Pancreas (tissue), 10 donors: Measurements from ENCODE around the gene LCN12. TPM values are rescaled to one million over a fixed set of nuclear protein-coding genes. Genes with fewer than 3 reads are reported as not detected.

Source experiments
- ATAC-seq, 4 donors: fragments of 200-7000 bp; cut with Tn5 transposase; one replicate each; pipeline versions ENCODE4 v1.8.0 to v1.9.1; 2020; ENCODE audit warnings: mild to moderate bottlenecking in 4 of 4, moderate library complexity in 4 of 4
- DNase-seq, 6 donors: peaks; one replicate each; pipeline ENCODE4 v3.0.0-alpha.2; 2020
- FAIRE-seq: peaks from 2 replicates; lab custom pipeline; 2012; peaks lifted over from hg19 to GRCh38; lab: Jason Lieb, UNC
- H3K27ac ChIP-seq, 4 donors: fragments of 200-600 bp; sonication (generic); 1 replicate in 3 of 4; 2 replicates in 1 of 4; pipeline versions ENCODE4 v1.5.0 to v1.8.0; 2020
- H3K27me3 ChIP-seq, 4 donors: fragments of 200-600 bp; one replicate each; pipeline ENCODE4 v1.8.0; 2021
- H3K36me3 ChIP-seq, 3 donors: fragments of 200-600 bp; sonication (generic) in 1 of 3; one replicate each; pipeline versions ENCODE4 v1.5.0 to v1.8.0; 2020 to 2021
- H3K4me1 ChIP-seq, 3 donors: fragments of 200-600 bp; one replicate each; pipeline ENCODE4 v1.8.0; 2021
- H3K4me3 ChIP-seq, 4 donors: fragments of 200-600 bp; sonication (generic) in 2 of 4; one replicate each; pipeline versions ENCODE4 v1.5.0 to v1.8.0; 2020 to 2021
- H3K9me3 ChIP-seq, 4 donors: fragments of 200-600 bp; one replicate each; pipeline ENCODE4 v1.8.0; 2021
- WGBS, 2 donors: extraction: QIAGEN DNeasy Blood & Tissue Kit; methylation state at CpG; one replicate each; pipeline ENCODE4 v1.1.7; 2013; 5-methylcytosine and 5-hydroxymethylcytosine counted together
- intact Hi-C, 3 donors: fragments of 100-400 bp; cut with DNase I; formaldehyde crosslinking; loops; one replicate each; pipeline versions ENCODE4 v1.11.1 to v1.14.2; 2022
- polyA plus RNA-seq, 2 donors: library from polyadenylated mRNA; stranded (reverse); fragments of 200-250 nt; gene quantifications; one replicate each; pipeline ENCODE4 v1.2.3, GENCODE V29; 2013
- total RNA-seq, 6 donors: library from RNA; stranded (reverse); fragmentation: NEBNext Ultra II Directional in 4 of 6; extraction: Animal tissue kit (Norgen Biotek cat#: 25700) in 4 of 6; gene quantifications; one replicate each; pipeline versions ENCODE4 v1.2.1 to v1.2.4, GENCODE V29; 2021 to 2023
- TF ChIP-seq, protein P1 (sequence below), 4 donors: fragments of 200-600 bp; sonication (generic) in 3 of 4; IDR thresholded peaks; one replicate each; pipeline versions ENCODE4 v1.5.0 to v1.8.0; 2021; ENCODE audit warnings: antibody characterized with exemption in 4 of 4
- donor health status: healthy with polysubstance abuse.
- donor health status: DM: no; HTN: no; CAD: no; lungs with moderate emphysema.
- donor health status: DM: no; HTN: no; CAD: no.
- donor health status: control.
- donor health status: control.
- donor health status: Bipolar disorder and iron deficiency.
- donor health status: DM: yes; HTN: yes; CAD: no.
- donor health status: DM: no; HTN: no; CAD: no.
- donor health status: DM: no; HTN: no; CAD: no.
- donor health status: DM: yes; HTN: yes; CAD: no.

The LCN12 gene
- total and polyA plus RNA-seq, 8 donors, result 0.57 to 16.5 (median 3.4) TPM

DNA sequence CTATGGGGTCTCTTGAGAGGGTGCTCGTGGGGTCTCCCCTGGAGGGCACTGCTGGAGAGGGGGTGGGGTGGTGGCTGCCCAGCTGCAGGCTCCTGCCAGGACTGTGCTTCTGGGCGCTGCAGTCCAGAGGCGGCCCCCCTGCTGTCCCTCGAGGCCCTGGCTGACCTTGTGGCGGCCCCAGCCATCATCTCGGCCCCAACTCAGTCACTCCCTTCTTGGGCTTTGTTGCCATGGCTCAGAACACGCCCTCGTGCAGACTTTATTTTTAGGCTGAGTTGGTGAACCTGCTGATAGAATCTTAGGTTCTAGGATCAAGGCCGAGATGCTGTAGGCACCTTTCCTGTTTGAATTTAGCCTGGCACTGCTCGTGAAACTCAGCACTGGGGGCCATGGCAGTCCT, 30.4 kb upstream of the LCN12 start:
- DNase-seq, result no peak
- Histone ChIP-seq H3K4me3 (no peak overlapping the region), H3K27ac (no peak overlapping the region), H3K27me3 (no peaks in the 10 kb centered on the region), H3K4me1 (no peaks in the 10 kb centered on the region), H3K9me3 (no peaks in the 10 kb centered on the region), H3K36me3 (peaks cover 0 to 13% (median 6%) of the 10 kb centered on the region in 3 donors)
- intact Hi-C loops, result no loop called here
- FAIRE-seq, result no peak
- WGBS, 2 donors, result 82 to 88% methylated on average over 10 of the region's 10 CpGs
- TF ChIP-seq, protein P1, sequence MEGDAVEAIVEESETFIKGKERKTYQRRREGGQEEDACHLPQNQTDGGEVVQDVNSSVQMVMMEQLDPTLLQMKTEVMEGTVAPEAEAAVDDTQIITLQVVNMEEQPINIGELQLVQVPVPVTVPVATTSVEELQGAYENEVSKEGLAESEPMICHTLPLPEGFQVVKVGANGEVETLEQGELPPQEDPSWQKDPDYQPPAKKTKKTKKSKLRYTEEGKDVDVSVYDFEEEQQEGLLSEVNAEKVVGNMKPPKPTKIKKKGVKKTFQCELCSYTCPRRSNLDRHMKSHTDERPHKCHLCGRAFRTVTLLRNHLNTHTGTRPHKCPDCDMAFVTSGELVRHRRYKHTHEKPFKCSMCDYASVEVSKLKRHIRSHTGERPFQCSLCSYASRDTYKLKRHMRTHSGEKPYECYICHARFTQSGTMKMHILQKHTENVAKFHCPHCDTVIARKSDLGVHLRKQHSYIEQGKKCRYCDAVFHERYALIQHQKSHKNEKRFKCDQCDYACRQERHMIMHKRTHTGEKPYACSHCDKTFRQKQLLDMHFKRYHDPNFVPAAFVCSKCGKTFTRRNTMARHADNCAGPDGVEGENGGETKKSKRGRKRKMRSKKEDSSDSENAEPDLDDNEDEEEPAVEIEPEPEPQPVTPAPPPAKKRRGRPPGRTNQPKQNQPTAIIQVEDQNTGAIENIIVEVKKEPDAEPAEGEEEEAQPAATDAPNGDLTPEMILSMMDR (IDR thresholded peaks at IDR 0.05), result no peak
- ATAC-seq, result no peak

DNA sequence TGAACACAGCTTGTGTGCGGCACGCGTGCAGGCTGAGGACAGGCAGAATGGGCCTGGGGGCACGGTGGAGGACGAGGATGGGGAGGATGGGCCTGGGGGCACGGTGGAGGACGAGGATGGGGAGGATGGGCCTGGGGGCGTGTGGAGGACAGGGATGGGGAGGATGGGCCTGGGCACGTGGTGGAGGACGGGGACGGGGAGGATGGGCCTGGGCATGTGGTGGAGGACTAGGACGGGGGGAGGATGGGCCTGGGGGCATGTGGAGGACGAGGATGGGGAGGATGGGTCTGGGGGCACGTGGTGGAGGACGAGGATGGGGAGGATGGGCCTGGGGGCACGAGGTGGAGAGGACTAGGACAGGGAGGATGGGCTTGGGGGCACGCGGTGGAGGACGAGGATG, 29.5 kb upstream of the LCN12 start:
- no peak for FAIRE-seq

DNA sequence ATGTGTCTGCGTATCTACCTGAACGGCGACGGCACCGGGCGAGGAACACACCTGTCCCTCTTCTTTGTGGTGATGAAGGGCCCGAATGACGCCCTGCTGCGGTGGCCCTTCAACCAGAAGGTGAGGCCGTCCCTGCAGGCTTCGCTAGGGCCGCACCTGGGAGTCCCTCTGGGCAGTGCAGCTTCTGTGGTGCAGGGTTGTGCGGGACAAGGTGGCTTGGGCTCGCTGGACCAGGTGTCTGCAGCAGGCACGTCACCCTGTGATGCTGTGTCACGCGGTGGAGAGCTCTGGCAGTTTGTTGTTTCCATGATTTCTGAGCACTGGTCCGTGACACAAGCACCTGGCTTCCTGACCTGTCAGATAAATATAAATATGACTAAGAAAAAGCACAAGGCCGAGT, 28.2 kb upstream of the LCN12 start:
- H3K36me3 ChIP-seq, result peaks cover 0 to 6% (median 6%) of the 10 kb centered on the region in 3 donors
- no peak overlapping the region for H3K27ac ChIP-seq
- WGBS, 2 donors, result 93% methylated on average over 19 of the region's 19 CpGs
- intact Hi-C loops, result no loop called here
- no peaks in the 10 kb centered on the region for H3K9me3 ChIP-seq
- no peaks in the 10 kb centered on the region for H3K4me1 ChIP-seq
- no peaks in the 10 kb centered on the region for H3K27me3 ChIP-seq
- no peak for FAIRE-seq
- ATAC-seq, result peak in 3 of 4 donors; percentile 23 to 65 (median 59)
- DNase-seq, result peak in 1 of 6 donors; percentile 56
- TF ChIP-seq, protein P1 (IDR thresholded peaks at IDR 0.05), result no peak
- H3K4me3 ChIP-seq, result no peak overlapping the region

More for the DNA sequence above, 29.5 kb upstream of the LCN12 start:
- Histone ChIP-seq H3K4me3 (no peak overlapping the region), H3K4me1 (no peaks in the 10 kb centered on the region), H3K27me3 (no peaks in the 10 kb centered on the region), H3K27ac (no peak overlapping the region), H3K36me3 (peaks cover 0 to 7% (median 6%) of the 10 kb centered on the region in 3 donors), H3K9me3 (no peaks in the 10 kb centered on the region)
- DNase-seq (peak in 1 of 6 donors; percentile 52), ATAC-seq (no peak)
- TF ChIP-seq, protein P1 (IDR thresholded peaks at IDR 0.05), result no peak
- intact Hi-C loops, result no loop called here
- 91 to 95% methylated on average over 15 to 19 of the region's 19 CpGs for WGBS, 2 donors

DNA sequence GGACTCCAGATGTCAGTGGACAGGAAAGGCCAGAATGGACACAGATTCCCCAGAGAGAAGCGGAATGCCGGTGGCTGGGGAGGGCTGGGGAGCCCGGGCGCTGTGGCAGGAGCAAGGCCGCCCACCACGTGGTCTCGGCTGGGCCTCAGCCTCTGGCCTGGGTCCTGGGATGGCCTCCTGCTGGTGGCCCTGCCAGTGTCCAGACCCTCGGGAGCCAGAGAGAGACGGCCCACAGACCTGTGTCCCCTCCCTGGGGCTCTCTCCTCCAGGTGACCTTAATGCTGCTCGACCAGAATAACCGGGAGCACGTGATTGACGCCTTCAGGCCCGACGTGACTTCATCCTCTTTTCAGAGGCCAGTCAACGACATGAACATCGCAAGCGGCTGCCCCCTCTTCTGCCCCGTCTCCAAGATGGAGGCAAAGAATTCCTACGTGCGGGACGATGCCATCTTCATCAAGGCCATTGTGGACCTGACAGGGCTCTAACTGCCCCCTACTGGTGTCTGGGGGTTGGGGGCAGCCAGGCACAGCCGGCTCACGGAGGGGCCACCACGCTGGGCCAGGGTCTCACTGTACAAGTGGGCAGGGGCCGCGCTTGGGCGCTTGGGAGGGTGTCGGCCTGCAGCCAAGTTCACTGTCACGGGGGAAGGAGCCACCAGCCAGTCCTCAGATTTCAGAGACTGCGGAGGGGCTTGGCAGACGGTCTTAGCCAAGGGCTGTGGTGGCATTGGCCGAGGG, 26.5 kb upstream of the LCN12 start:
- intact Hi-C loops, result no loop called here
- Histone ChIP-seq H3K9me3 (no peaks in the 10 kb centered on the region), H3K27ac (no peak overlapping the region), H3K27me3 (no peaks in the 10 kb centered on the region), H3K36me3 (peaks cover 0 to 6% (median 6%) of the 10 kb centered on the region in 3 donors), H3K4me1 (no peaks in the 10 kb centered on the region), H3K4me3 (no peak overlapping the region)
- 83% methylated on average over 33 of the region's 33 CpGs for WGBS, 2 donors
- FAIRE-seq (no peak), ATAC-seq (peak in 1 of 4 donors; percentile 19), DNase-seq (peak in 1 of 6 donors; percentile 62)
- TF ChIP-seq, protein P1 (IDR thresholded peaks at IDR 0.05), result no peak

DNA sequence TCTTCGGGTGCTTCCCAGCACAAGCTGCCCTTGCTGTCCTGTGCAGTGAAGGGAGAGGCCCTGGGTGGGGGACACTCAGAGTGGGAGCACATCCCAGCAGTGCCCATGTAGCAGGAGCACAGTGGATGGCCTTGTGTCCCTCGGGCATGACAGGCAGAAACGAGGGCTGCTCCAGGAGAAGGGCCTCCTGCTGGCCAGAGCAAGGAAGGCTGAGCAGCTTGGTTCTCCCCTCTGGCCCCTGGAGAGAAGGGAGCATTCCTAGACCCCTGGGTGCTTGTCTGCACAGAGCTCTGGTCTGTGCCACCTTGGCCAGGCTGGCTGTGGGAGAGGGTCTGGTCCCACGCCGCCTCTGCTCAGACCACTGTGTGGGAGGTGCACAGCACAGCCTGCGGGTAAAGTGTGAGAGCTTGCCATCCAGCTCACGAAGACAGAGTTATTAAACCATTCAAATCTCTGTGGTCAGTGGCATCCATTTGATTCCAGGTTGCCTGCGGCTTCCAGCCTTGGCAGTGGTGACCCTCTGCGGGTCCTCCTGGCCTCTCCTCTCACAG, 25.8 kb upstream of the LCN12 start:
- H3K9me3 ChIP-seq, result no peaks in the 10 kb centered on the region
- H3K36me3 ChIP-seq, result peaks cover 0 to 6% (median 0%) of the 10 kb centered on the region in 3 donors
- no peak for ATAC-seq
- TF ChIP-seq, protein P1 (IDR thresholded peaks at IDR 0.05), result no peak
- WGBS, 2 donors, result 83 to 89% methylated on average over 9 of the region's 9 CpGs
- H3K27me3 ChIP-seq, result no peaks in the 10 kb centered on the region
- no peak overlapping the region for H3K4me3 ChIP-seq
- DNase-seq, result no peak
- H3K4me1 ChIP-seq, result no peaks in the 10 kb centered on the region
- no peak overlapping the region for H3K27ac ChIP-seq
- FAIRE-seq, result no peak
- intact Hi-C loops, result no loop called here
